IPS-18c (cell line): Measurements from ENCODE around the gene FAT1.

Experiments used
- H3K4me3 ChIP-seq: 2 replicates; pipeline ENCODE4 v1.7.0; 2013; ENCODE audit warnings: low read depth, mild to moderate bottlenecking, low read length, moderate library complexity; ENCODE audit not compliant: insufficient read depth
- H3K9me3 ChIP-seq: one replicate; pipeline ENCODE4 v1.6.1; 2013; ENCODE audit warnings: mild to moderate bottlenecking, low read length, moderate library complexity; ENCODE audit not compliant: control insufficient read depth, insufficient read depth

FAT1 gene

GRCh38 chr4:186551849-186552248 lies 171.8 kb downstream of the FAT1 start:
- Histone ChIP-seq H3K4me3 (no peak overlapping the region), H3K9me3 (no peaks in the 10 kb centered on the region)

- Histone ChIP-seq H3K9me3 (no peaks in the 10 kb centered on the region), H3K4me3 (no peak overlapping the region)
These were observed 178.2 kb downstream of the FAT1 start for GRCh38 chr4:186545436-186545835.

GRCh38 chr4:186543206-186543605 lies 180.4 kb downstream of the FAT1 start:
- Histone ChIP-seq H3K4me3 (no peak overlapping the region), H3K9me3 (no peaks in the 10 kb centered on the region)

GRCh38 chr4:186541801-186542200 lies 181.9 kb downstream of the FAT1 start:
- H3K4me3 ChIP-seq, result no peak overlapping the region

GRCh38 chr4:186537843-186538521 lies 185.7 kb downstream of the FAT1 start:
- Histone ChIP-seq H3K4me3 (no peak overlapping the region), H3K9me3 (no peaks in the 10 kb centered on the region)

More at GRCh38 chr4:186541801-186542200, 181.9 kb downstream of the FAT1 start:
- no peaks in the 10 kb centered on the region for H3K9me3 ChIP-seq
